ENCODE data around the gene P2RY14.
A peak's percentile ranks its signal among the peaks of the same experiment; 100 is the strongest.
"Not testable (repeated sequence)": the region's sequence is repeated elsewhere in the genome, so short reads cannot be mapped to it uniquely, and the experiment has no call there.

P2RY14 gene

GRCh38 chr3:151262871-151263525 is 15.3 kb downstream of the P2RY14 start:
- no peak for DNase-seq (ENCODE audit: low read depth, low spot score)

- DNase-seq (ENCODE audit: low read depth, low spot score): no peak
Measured at GRCh38 chr3:151259664-151260063, 18.7 kb downstream of the P2RY14 start.

DNA sequence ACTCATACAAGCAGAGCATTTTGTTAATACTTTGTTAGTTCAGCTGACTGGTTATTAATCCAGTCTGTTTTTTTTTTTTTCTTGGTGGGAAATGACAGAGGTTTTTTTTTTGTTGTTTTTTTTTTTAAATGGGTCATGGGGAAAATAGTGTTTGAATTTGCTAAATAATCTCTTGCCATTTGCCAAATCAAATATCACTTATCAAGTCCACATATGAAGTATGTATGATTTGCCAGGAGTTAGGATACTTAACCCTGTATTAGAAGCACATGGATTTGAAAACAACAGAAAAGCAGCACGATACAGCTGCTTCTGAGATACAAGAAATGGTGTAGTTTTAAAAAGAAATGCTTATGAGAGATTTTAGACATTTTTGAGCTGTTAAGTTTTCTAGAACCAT is 21.6 kb downstream of the P2RY14 start:
- no peak for DNase-seq (ENCODE audit: low read depth, low spot score)

DNA sequence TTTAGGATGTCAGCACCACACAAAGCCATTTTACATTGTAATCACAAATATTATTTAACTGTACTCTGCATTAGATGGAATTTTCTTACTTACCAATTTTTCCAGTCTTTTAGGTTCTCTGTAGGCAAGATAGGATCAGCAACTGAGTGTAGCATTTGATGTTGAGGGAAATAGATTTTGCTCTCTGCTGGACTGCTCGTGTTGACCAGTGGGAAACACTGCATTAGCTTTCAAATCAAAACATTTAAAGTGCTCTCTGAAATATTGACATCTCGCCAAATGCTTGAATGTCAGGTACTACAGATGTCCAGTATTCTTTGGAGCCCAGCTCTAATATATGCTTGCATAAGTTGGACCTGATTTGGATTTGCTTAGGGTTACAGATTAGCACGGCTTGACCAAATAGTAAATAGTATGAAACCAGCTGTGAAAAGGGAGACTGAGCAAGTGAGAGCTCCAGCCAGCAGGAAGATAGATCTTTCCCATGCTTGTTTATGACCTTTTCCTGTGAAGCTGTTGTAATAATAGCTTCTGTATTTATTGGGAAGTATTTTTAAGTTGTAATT is 29.5 kb downstream of the P2RY14 start:
- DNase-seq (ENCODE audit: low read depth, low spot score): no peak

DNA sequence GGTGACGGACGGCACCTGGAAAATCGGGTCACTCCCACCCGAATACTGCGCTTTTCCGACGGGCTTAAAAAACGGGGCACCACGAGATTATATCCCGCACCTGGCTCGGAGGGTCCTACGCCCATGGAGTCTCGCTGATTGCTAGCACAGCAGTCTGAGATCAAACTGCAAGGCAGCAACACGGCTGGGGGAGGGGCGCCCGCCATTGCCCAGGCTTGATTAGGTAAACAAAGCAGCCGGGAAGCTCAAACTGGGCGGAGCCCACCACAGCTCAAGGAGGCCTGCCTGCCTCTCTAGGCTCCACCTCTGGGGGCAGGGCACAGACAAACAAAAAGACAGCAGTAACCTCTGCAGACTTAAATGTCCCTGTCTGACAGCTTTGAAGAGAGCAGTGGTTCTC is 36.3 kb downstream of the P2RY14 start:
- not testable (repeated sequence) for DNase-seq (ENCODE audit: low read depth, low spot score)

DNA sequence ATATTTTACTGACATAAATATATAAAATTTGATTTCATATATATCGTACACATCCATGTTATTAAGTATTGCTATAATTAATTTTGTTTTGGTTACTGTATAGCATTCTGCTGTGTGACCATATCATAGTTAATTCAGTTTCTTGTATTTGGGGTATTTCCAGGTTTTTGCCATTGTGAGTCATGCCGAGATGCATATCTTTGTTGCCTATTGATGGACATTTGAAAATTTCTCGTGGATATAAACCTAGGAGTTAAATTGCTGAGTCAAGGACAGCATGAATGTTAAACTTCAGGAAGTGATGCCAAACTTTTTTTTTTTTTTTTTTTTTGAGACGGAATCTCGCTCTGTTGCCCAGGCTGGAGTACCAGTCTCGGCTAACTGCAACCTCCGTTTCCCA is 41.6 kb downstream of the P2RY14 start:
- DNase-seq (ENCODE audit: low read depth, low spot score): no peak

DNA sequence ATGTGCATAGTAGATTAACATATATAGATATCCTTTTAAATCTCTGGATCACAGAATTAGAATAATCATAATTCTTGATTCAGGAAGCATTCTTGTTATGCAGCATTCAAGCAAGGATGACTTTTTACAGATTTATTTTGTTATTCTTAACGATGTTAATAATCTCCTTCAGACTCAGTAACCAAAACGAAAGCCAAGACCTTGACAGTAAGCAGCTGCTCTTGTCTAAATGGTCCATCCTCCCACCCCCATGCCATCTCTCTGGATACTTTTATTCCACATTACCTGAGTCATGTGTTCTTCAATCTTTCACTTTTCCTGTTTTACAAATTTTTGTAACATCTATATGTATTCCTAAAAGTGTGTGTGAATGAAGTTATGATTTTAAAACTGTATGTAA is 42.0 kb downstream of the P2RY14 start:
- DNase-seq (ENCODE audit: low read depth, low spot score): no peak

GRCh38 chr3:151234825-151235224 is 43.5 kb downstream of the P2RY14 start:
- no peak for DNase-seq (ENCODE audit: low read depth, low spot score)

GRCh38 chr3:151232991-151233390 is 45.4 kb downstream of the P2RY14 start:
- DNase-seq (ENCODE audit: low read depth, low spot score): no peak

- not testable (repeated sequence) for DNase-seq (ENCODE audit: low read depth, low spot score)
Measured at GRCh38 chr3:151232403-151232802, 45.9 kb downstream of the P2RY14 start.

- no peak for DNase-seq (ENCODE audit: low read depth, low spot score)
Measured at GRCh38 chr3:151230646-151231045, 47.7 kb downstream of the P2RY14 start.

DNA sequence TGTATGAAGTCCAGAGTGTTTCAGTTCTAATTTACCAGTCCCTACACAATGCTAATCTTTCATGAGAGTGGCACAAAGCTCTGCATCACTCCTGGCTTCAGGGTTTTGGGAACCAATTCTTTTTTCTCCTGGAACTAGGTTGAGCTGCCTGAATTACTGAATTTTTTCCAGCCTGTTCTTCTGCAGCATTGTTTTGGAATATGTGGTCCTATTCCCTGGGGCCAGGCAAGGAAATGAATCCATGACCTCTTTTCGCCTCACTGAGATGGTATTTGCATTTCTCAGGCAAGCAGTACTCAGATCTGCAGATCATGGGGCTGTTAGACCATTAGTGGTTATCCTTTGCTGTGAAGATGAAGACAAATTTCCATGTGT is 49.7 kb downstream of the P2RY14 start:
- no peak for DNase-seq (ENCODE audit: low read depth, low spot score)

DNA sequence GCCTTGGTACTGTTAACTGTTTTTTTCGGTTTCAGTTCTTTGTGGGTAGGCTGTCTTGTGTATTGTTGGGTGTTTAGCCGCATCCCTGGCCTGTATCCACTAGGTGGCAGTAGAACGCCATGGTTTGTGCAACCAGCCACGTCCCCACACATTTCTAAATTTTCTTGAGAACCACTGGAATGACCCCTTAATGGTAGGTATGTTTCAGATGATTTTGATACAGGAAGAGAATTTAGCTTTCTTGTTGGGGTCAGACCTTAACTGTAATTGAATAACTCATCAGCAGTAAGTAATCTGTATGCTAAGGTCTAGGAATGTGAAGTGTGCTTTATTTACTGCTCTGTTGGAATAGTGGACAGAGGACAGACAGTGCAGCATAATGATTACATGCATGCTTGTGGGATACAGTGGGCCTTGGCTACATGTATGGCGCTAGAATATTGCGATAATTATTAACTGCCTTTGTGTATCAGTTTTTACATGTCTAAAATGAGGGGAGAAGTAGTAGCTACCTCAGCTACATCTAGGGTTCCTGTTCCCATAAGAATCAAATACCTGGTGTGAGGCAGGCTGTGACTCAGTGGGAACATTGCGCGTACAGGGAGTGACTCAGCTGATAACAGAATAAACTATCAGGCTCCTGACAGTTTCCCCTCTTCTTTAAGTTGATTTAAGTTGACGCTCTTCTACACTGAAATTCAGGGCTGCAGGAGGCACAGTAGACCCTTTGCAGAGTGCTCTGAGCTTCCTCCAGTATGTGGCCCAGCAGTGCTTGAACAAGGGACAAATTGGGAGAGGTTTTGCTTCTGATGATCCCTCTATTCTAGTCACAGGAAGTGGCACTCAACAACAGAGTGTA is 50.3 kb downstream of the P2RY14 start:
- DNase-seq (ENCODE audit: low read depth, low spot score): peak; percentile 73

DNA sequence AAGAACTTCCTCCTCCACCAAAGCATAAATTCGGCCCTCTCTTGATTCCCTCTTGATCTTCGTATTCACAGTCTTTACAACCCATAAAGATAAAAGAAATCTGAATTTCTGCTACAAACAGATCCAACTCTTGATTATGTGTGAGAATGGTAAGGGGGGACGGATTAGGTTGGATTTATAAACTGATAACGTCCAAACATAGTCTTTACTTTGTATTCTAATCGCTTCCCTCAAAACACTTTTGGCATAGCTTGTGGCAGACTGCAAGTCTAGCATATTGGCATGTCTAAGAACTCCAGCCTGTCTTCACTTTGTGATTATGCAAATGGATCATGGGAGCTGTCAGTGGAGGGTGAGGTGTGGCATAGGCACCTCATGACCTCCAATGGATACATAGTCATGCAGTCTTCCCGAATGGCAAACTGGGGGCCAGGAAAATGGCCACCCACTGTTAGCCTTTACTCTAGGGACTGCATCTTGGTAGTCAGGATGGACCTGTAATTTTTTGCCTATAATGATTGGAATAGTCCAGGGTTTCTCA is 51.0 kb downstream of the P2RY14 start:
- DNase-seq (ENCODE audit: low read depth, low spot score): no peak

DNA sequence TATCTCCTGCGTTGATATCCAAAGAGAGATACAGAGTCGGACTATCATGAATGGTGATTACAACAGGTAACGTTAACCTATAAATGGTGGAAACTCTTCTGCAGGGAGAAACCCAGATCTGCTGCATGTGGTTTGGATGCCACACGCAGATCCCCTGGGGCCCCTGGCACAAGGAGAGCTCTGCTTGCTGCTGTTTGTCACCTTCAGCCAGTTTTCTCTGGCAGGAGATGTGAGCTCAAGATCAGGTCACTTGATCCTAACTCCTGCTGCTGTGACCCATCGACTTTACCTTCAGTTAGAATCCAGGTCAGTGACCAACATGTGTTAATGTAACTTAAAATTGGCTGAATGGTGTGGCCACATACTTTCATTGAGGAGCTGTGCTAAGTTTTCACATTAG is 51.5 kb downstream of the P2RY14 start:
- no peak for DNase-seq (ENCODE audit: low read depth, low spot score)

- no peak for DNase-seq (ENCODE audit: low read depth, low spot score)
Measured at GRCh38 chr3:151226088-151226563, 52.2 kb downstream of the P2RY14 start.

- DNase-seq (ENCODE audit: low read depth, low spot score): no peak
Measured at GRCh38 chr3:151225040-151225975, 53.0 kb downstream of the P2RY14 start.

DNA sequence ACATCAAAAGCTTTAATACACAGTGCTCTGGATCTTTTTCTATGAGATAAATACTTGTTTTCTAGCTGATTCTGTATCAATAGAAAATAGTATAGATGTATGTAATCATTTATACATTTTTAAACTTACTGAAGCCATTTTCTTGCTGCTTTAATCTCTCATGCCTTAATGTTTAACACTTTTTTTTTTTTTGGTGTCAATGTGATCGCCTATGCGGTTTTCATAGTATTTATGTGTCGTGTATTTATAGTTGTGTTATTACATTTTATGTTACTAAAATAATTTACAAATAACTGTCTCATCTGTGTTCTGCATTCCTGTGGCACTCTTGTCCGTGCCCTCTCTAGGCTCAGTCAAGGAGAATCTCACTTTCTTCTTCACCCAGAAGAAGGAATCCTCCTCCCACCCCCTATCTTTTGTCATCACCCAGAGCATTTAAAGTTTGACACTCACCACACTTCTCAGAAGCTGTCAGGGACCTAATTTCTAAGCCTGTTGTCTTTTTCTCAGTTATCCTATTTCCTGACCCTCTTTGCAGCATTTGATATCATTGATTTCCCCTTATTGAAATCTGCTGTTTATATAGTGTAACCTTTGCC is 54.0 kb downstream of the P2RY14 start:
- DNase-seq (ENCODE audit: low read depth, low spot score): no peak

- no peak for DNase-seq (ENCODE audit: low read depth, low spot score)
Measured at GRCh38 chr3:151219056-151219455, 59.3 kb downstream of the P2RY14 start.

- DNase-seq (ENCODE audit: low read depth, low spot score): no peak
Measured at GRCh38 chr3:151218136-151218535, 60.2 kb downstream of the P2RY14 start.
